PC-9 (cell line): ENCODE data around the gene GTF3C4. TPM values are rescaled to one million over a fixed set of nuclear protein-coding genes. Genes with fewer than 3 reads are reported as not detected.

Experiments
- BruUV-seq: library from RNA; stranded (reverse); fragments of 400-500 nt; replicated peaks from 2 replicates; lab custom pipeline; 2021; lab: Mats Ljungman, UMichigan
- CTCF ChIA-PET: fragments of 300-600 bp; sonication (Branson Sonifier 250); formaldehyde crosslinking; loops from one replicate; lab custom pipeline; 2022; ENCODE audit warnings: antibody characterized with exemption; lab: Charles Lee
- POLR2A ChIA-PET: fragments of 300-600 bp; sonication (Branson Sonifier 250); formaldehyde crosslinking; loops from one replicate; lab custom pipeline; 2022; ENCODE audit warnings: antibody characterized with exemption; ENCODE audit not compliant: unreplicated experiment; lab: Charles Lee
- DNase-seq, 2 experiments: peaks; one replicate each; pipeline versions ENCODE4 v3.0.0 to v3.0.0-alpha.2; 2015 to 2022; ENCODE audit warnings: mixed read lengths in 1 of 2
- H2AFZ ChIP-seq: fragments of 200-600 bp; sonication (generic); 2 replicates; pipeline ENCODE4 v1.8.1; 2017; ENCODE audit warnings: antibody characterized with exemption
- H3F3A ChIP-seq: fragments of 200-600 bp; sonication (generic); 2 replicates; pipeline ENCODE4 v1.8.1; 2017; ENCODE audit warnings: antibody characterized with exemption, mild to moderate bottlenecking, low read depth; ENCODE audit not compliant: insufficient read depth
- H3K27ac ChIP-seq: fragments of 200-600 bp; sonication (generic); 2 replicates; pipeline ENCODE4 v1.6.1; 2016; ENCODE audit warnings: mixed run types
- H3K27me3 ChIP-seq: fragments of 200-600 bp; sonication (generic); 2 replicates; pipeline ENCODE4 v1.6.1; 2016; ENCODE audit warnings: low read depth, mixed run types; ENCODE audit not compliant: insufficient read depth
- H3K36me3 ChIP-seq: fragments of 200-600 bp; sonication (generic); 2 replicates; pipeline ENCODE4 v1.6.1; 2016; ENCODE audit warnings: low read depth, mixed run types
- H3K4me1 ChIP-seq: fragments of 200-600 bp; sonication (generic); replicated peaks from 2 replicates; pipeline ENCODE4 v1.6.1; 2016; ENCODE audit warnings: mixed run types; ENCODE audit not compliant: insufficient read depth
- H3K4me2 ChIP-seq: fragments of 200-600 bp; sonication (generic); 2 replicates; pipeline ENCODE4 v1.6.1; 2017; ENCODE audit warnings: mixed run types
- H3K4me3 ChIP-seq: fragments of 200-600 bp; sonication (generic); 2 replicates; pipeline ENCODE4 v1.6.1; 2016; ENCODE audit warnings: mixed run types
- H3K79me2 ChIP-seq: fragments of 200-600 bp; sonication (generic); 2 replicates; pipeline ENCODE4 v1.6.1; 2017; ENCODE audit warnings: low read depth, mixed run types
- H3K9me2 ChIP-seq: fragments of 200-600 bp; sonication (generic); 2 replicates; pipeline ENCODE4 v1.8.1; 2017; ENCODE audit warnings: mild to moderate bottlenecking; ENCODE audit not compliant: insufficient read depth
- H3K9me3 ChIP-seq: fragments of 200-600 bp; sonication (generic); 2 replicates; pipeline ENCODE4 v1.8.1; 2016; ENCODE audit warnings: low read depth; ENCODE audit not compliant: insufficient read depth
- H4K20me1 ChIP-seq: fragments of 200-600 bp; sonication (generic); 2 replicates; pipeline ENCODE4 v1.8.1; 2017; ENCODE audit not compliant: insufficient read depth
- CTCF ChIP-seq: fragments of 200-600 bp; sonication (generic); conservative IDR thresholded peaks from 2 replicates; pipeline ENCODE4 v1.6.1; 2017; ENCODE audit warnings: mixed run types, antibody characterized with exemption, mild to moderate bottlenecking, moderate library complexity
- EZH2 ChIP-seq: fragments of 200-600 bp; sonication (generic); IDR thresholded peaks from 2 replicates; pipeline ENCODE4 v1.8.0; 2017; ENCODE audit warnings: antibody characterized with exemption, low read depth
- intact Hi-C: fragments of 100-400 bp; cut with micrococcal nuclease; formaldehyde crosslinking; loops from one replicate; pipeline ENCODE4 v1.10.0; 2022; ENCODE audit not compliant: unreplicated experiment
- total RNA-seq: library from RNA; stranded (reverse); gene quantifications from 2 replicates; pipeline ENCODE4 v1.2.3, GENCODE V29; 2021

The GTF3C4 gene
- total RNA-seq, 1 experiment from 2014 or later, result 24.7 TPM

GRCh38 chr9:132630116-132630515, 40.1 kb upstream of the GTF3C4 start:
- Histone ChIP-seq H3K36me3 (peaks cover 5% of the 10 kb centered on the region; the same call in 1 of the 2 replicates), H3K4me3 (no peak overlapping the region), H3K4me1 (no peaks in the 10 kb centered on the region), H3K9me3 (no peaks in the 10 kb centered on the region), H4K20me1 (no peaks in the 10 kb centered on the region), H3K27ac (no peak overlapping the region), H2AFZ (no peak overlapping the region), H3K9me2 (no peaks in the 10 kb centered on the region), H3K79me2 (no peaks in the 10 kb centered on the region), H3F3A (no peaks in the 10 kb centered on the region), H3K4me2 (no peak overlapping the region), H3K27me3 (no peaks in the 10 kb centered on the region)
- no TSS peak for BruUV-seq
- TF ChIP-seq CTCF (no peak), EZH2 (no peak)
- no peak for DNase-seq
- CTCF ChIA-PET, result interaction anchor here (0.5 kb wide), 1 partner anchor 278 kb away, joined by 3 read pairs; no protein-coding TSS in a partner anchor
- intact Hi-C loops, result no loop called here
- POLR2A ChIA-PET, result no interaction called here

- H4K20me1 ChIP-seq, result no peaks in the 10 kb centered on the region
- H3K4me2 ChIP-seq, result no peak overlapping the region
- BruUV-seq, result no TSS peak
- intact Hi-C loops, result no loop called here
- ChIA-PET CTCF (no interaction called here), POLR2A (interaction anchor here (0.6 kb wide), 1 partner anchor 1474 kb away, joined by 5 read pairs; no protein-coding TSS in a partner anchor)
- no peaks in the 10 kb centered on the region for H3F3A ChIP-seq
- no peaks in the 10 kb centered on the region for H3K9me2 ChIP-seq
- no peaks in the 10 kb centered on the region for H3K27me3 ChIP-seq
- H3K9me3 ChIP-seq, result no peaks in the 10 kb centered on the region
- H3K27ac ChIP-seq, result no peak overlapping the region
- H3K4me1 ChIP-seq, result no peaks in the 10 kb centered on the region
- H3K4me3 ChIP-seq, result no peak overlapping the region
- no peak for TF ChIP-seq EZH2
- TF ChIP-seq CTCF, result no peak
- no peak for DNase-seq
- H2AFZ ChIP-seq, result no peak overlapping the region
- no peaks in the 10 kb centered on the region; the same call in 1 of the 2 replicates for H3K36me3 ChIP-seq
- no peaks in the 10 kb centered on the region for H3K79me2 ChIP-seq
Measured at GRCh38 chr9:132630811-132631210, 39.5 kb upstream of the GTF3C4 start.

DNA sequence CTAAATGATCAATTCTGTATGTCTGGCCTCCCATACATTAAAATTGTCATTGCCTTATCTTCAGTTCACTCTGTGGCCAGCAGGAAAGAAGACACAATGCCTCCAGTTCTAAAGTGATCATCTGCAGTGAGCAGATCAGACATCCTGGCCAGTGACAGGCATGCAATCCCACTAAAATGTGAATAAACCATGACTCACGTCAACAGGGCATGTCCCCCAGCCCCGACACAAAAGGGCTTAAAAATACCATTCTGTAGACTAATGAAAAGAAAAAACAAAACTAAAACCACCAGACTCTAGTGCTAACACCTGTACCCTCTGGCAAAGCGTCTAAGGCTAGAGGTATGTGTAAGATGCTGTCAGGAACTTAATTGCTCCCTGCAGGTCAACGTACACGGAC, 39.0 kb upstream of the GTF3C4 start:
- no peaks in the 10 kb centered on the region; the same call in 1 of the 2 replicates for H3K36me3 ChIP-seq
- H3K79me2 ChIP-seq, result no peaks in the 10 kb centered on the region
- DNase-seq, result peak in 1 of 2 experiments; percentile 3
- intact Hi-C loops, result no loop called here
- ChIA-PET POLR2A (interaction anchor here (0.6 kb wide), 1 partner anchor 1475 kb away, joined by 5 read pairs; no protein-coding TSS in a partner anchor), CTCF (no interaction called here)
- H3K4me2 ChIP-seq, result no peak overlapping the region
- no peaks in the 10 kb centered on the region for H4K20me1 ChIP-seq
- no peaks in the 10 kb centered on the region for H3K9me3 ChIP-seq
- H3K4me1 ChIP-seq, result no peaks in the 10 kb centered on the region
- BruUV-seq, result no TSS peak
- H3K9me2 ChIP-seq, result no peaks in the 10 kb centered on the region
- no peaks in the 10 kb centered on the region for H3F3A ChIP-seq
- H3K27me3 ChIP-seq, result no peaks in the 10 kb centered on the region
- no peak overlapping the region for H3K4me3 ChIP-seq
- H3K27ac ChIP-seq, result no peak overlapping the region
- TF ChIP-seq CTCF, result no peak
- no peak for TF ChIP-seq EZH2
- no peak overlapping the region for H2AFZ ChIP-seq
